Measurements from ENCODE around the gene CAB39L. TPM values are rescaled to one million over a fixed set of nuclear protein-coding genes. Genes with fewer than 3 reads are reported as not detected.
A peak's percentile ranks its signal among the peaks of the same experiment; 100 is the strongest.

The CAB39L gene
- total RNA-seq, 4 donors from 2014 or later = 23.3 to 41.0 (median 31.0) TPM

DNA sequence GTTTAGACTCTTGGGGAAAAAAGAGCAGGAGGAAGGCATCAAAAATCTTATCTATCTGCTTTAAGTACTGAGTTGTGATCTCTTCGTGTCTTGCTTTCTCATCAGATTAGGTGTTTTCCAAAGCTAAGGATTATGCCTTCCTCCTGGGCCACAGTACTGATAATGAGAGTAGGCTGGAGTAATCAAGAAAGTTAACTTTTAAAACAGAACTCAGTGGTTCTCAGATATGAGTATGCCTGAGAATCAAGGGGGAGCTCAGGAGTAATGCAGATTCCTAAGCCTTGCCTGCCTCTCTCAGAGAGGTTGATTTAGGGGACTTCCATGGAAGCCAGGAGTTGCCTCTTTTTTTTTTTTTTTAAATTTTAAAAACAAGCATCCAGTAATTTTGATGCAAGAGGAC, 172.6 kb downstream of the CAB39L start:
- no peaks in the 10 kb centered on the region for H3K9me3 ChIP-seq
- peaks cover 7 to 8% of the 10 kb centered on the region in 2 donors for H3K36me3 ChIP-seq
- peak in 1 of 2 donors; percentile 35 for DNase-seq
- peaks cover 12 to 21% of the 10 kb centered on the region in 2 donors for H3K4me1 ChIP-seq
- H3K27ac ChIP-seq = peak overlapping the region; percentile 44 to 77 (median 72)
- no peaks in the 10 kb centered on the region for H3K27me3 ChIP-seq
- H3K4me3 ChIP-seq (replicated peaks in 1 of 3) = no peak overlapping the region
- 43 to 93% methylated on average over 1 of the region's 1 CpG for WGBS, 2 donors
- intact Hi-C loops (cut with DNase I) = no loop called here
- TF ChIP-seq CTCF (IDR thresholded peaks at IDR 0.05) (no peak), POLR2A (IDR thresholded peaks at IDR 0.05) (no peak)

DNA sequence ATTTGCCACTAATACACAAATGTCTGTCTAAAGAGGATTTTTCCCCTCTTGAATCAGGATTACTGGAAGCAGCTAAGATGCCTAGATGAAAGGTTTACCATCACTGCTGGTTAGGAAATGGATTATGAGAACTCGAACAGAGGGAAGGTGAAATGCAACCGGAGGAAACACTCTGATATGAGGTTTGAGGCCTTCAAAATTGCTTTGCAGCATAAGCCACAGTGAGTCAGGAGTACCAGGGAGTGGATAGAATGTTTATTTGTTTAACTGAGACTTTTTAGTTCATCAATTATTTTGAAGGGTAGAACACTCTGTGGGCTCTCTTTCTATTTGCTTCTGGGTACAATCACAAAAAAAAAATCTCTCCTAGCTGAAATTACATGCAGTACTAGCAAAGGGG, 178.0 kb downstream of the CAB39L start:
- 77 to 78% methylated on average over 2 of the region's 2 CpGs for WGBS, 2 donors
- Histone ChIP-seq H3K36me3 (peaks cover 16 to 22% of the 10 kb centered on the region in 2 donors), H3K4me3 (replicated peaks in 1 of 3) (no peak overlapping the region), H3K9me3 (no peaks in the 10 kb centered on the region), H3K27me3 (no peaks in the 10 kb centered on the region), H3K4me1 (peaks cover 0 to 1% of the 10 kb centered on the region in 2 donors), H3K27ac (no peak overlapping the region)
- intact Hi-C loops (cut with DNase I) = no loop called here
- TF ChIP-seq CTCF (IDR thresholded peaks at IDR 0.05) = no peak
- TF ChIP-seq POLR2A (IDR thresholded peaks at IDR 0.05) = no peak
- DNase-seq = no peak

DNA sequence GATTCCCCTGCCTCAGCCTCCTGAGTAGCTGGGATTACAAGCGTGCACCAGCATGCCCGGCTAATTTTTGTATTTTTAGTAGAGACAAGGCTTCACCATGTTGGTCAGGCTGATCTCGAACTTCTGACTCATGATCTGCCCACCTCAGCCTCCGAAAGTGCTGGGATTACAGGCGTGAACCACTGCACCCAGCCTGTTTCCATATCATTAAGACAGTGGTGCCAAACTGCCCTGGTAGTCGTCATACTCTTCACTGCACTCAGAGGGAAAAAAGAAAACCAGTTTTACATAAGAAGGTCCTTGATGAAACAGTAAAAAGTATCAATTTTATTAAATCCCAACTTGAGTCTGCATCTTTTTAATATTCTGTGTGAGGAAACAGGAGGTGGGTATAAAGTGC, 181.2 kb downstream of the CAB39L start:
- no peak overlapping the region for H3K27ac ChIP-seq
- H3K4me1 ChIP-seq = no peaks in the 10 kb centered on the region
- intact Hi-C loops (cut with DNase I) = no loop called here
- no peak for TF ChIP-seq CTCF (IDR thresholded peaks at IDR 0.05)
- TF ChIP-seq POLR2A (IDR thresholded peaks at IDR 0.05) = no peak
- 92 to 95% methylated on average over 6 of the region's 6 CpGs for WGBS, 2 donors
- H3K27me3 ChIP-seq = no peaks in the 10 kb centered on the region
- no peak for DNase-seq
- peaks cover 29 to 30% of the 10 kb centered on the region in 2 donors for H3K36me3 ChIP-seq
- H3K4me3 ChIP-seq (replicated peaks in 1 of 3) = no peak overlapping the region
- H3K9me3 ChIP-seq = no peaks in the 10 kb centered on the region

- H3K27me3 ChIP-seq = no peaks in the 10 kb centered on the region
- intact Hi-C loops (cut with DNase I) = no loop called here
- no peaks in the 10 kb centered on the region for H3K4me1 ChIP-seq
- no peak for DNase-seq
- TF ChIP-seq POLR2A (IDR thresholded peaks at IDR 0.05) = no peak
- TF ChIP-seq CTCF (IDR thresholded peaks at IDR 0.05) = no peak
- no peak overlapping the region for H3K4me3 ChIP-seq (replicated peaks in 1 of 3)
- no peak overlapping the region for H3K27ac ChIP-seq
- 94% methylated on average over 6 of the region's 6 CpGs for WGBS, 2 donors
- no peaks in the 10 kb centered on the region for H3K9me3 ChIP-seq
- peaks cover 28 to 35% of the 10 kb centered on the region in 2 donors for H3K36me3 ChIP-seq
These were observed 184.3 kb downstream of the CAB39L start for GRCh38 chr13:49259586-49259985.

Other genes with a start within 250 kb of the CAB39L start
- gene MLNR, start 223.7 kb downstream of the CAB39L start, total RNA-seq = 1 to 10 TPM; 1.1 to 6.5 (median 1.2) TPM
- gene CDADC1, start 196.1 kb downstream of the CAB39L start, total RNA-seq = 10 to 100 TPM; 14.0 to 75.9 (median 18.7) TPM
- 10 to 100 TPM; 17.9 to 27.4 (median 22.1) TPM for gene SETDB2, start 210 bp upstream of the CAB39L start, total RNA-seq
- 10 to 100 TPM; 53.9 to 71.4 (median 64.2) TPM for gene PHF11, start 51.9 kb upstream of the CAB39L start, total RNA-seq
- gene RCBTB1, start 141.5 kb upstream of the CAB39L start, total RNA-seq = 100 to 1,000 TPM in 2 of 4 donors, 10 to 100 TPM in 2; 82.2 to 172 (median 98.0) TPM
- 1 to 10 TPM in 1 of 4 donors, under 1 TPM in 3; 0.33 to 1.2 (median 0.43) TPM for gene ARL11, start 184.4 kb upstream of the CAB39L start, total RNA-seq
- 100 to 1,000 TPM in 1 of 4 donors, 10 to 100 TPM in 3; 41.0 to 102 (median 66.9) TPM for gene EBPL, start 247.4 kb upstream of the CAB39L start, total RNA-seq